ENCODE data around the gene MCOLN2.
A peak's percentile ranks its signal among the peaks of the same experiment; 100 is the strongest.

The MCOLN2 gene

DNA sequence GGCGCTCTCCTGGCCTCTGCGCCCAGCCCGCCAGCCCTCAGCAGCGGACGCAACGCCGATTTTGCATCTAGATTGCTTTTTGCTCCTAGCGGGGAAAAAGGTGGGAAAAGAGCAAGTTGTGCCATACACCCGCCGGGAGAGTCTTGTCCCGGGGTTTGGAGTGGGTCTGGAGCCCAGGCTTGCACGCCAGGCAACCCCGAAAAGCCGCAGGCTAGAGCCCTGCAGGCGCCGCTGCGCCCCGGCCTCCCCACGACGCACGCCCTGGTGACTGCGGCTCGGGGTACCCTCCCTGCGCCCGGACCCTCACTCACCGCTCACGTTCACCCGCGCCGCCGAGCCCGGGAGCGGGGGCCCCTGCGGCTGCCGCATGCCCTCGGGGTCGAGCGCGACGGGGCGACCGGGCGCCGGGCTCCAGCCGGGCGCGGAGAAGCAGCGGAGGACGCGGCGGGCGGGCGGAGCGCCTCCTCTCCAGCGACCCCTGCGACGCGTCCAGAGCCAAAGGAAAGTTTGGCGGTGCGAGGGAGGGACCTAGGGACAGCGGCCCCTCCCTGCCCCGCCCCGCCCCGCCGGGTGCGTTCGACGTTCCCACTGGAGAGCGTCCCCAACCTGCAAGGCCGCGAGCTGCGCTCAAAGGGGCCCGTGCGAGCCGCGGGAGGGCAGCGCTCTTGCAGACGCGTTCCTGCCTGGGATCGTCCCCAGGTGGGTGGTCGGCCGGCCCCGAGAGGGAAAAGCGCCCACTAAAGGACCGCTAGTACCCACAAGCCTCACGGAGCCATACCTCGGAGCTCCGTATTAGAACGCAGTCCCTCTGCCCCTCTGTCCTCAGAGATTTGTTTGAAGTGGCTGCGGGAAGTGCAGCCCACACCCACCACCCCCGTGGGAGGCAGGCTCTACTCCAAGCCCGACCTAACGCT is 104.0 kb downstream of the MCOLN2 start, which contains the start of gene LPAR3:
Gene LPAR3 (minus strand): TSS at position 502 of the 914 bp plus-strand sequence. CDS start 27,086 bp downstream, outside the sequence.
- TF ChIP-seq, protein P1, sequence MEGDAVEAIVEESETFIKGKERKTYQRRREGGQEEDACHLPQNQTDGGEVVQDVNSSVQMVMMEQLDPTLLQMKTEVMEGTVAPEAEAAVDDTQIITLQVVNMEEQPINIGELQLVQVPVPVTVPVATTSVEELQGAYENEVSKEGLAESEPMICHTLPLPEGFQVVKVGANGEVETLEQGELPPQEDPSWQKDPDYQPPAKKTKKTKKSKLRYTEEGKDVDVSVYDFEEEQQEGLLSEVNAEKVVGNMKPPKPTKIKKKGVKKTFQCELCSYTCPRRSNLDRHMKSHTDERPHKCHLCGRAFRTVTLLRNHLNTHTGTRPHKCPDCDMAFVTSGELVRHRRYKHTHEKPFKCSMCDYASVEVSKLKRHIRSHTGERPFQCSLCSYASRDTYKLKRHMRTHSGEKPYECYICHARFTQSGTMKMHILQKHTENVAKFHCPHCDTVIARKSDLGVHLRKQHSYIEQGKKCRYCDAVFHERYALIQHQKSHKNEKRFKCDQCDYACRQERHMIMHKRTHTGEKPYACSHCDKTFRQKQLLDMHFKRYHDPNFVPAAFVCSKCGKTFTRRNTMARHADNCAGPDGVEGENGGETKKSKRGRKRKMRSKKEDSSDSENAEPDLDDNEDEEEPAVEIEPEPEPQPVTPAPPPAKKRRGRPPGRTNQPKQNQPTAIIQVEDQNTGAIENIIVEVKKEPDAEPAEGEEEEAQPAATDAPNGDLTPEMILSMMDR (conservative IDR thresholded peaks at IDR 0.05; ENCODE audit: control insufficient read depth, insufficient read depth, low read depth, low read length): no peak
- no peak for DNase-seq (ENCODE audit: low read depth)
- H3K4me3 ChIP-seq (ENCODE audit: control insufficient read depth, low read depth, low read length): peak within 1 kb of the TSS; percentile 12

DNA sequence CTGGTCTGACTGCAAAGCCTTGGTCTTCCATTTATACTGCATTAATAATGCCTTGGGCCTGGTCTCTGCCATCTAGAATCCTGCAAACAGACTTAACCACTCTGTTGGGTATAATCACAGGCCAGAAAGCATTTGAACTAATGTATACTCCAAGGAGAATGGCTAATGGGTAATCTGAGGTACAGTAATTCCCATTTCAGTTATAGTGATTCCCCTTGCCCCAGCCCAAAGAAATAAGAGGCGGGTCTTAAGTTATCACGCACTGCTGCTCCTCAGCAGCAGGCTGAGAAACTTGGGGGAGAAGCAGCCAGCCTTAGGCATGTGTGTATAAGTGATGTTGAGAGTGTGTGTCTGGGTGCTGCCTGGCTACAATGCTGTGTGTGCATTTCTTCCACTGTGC is 106.3 kb downstream of the MCOLN2 start:
- TF ChIP-seq, protein P1 (conservative IDR thresholded peaks at IDR 0.05; ENCODE audit: control insufficient read depth, insufficient read depth, low read depth, low read length): no peak
- DNase-seq (ENCODE audit: low read depth): no peak

DNA sequence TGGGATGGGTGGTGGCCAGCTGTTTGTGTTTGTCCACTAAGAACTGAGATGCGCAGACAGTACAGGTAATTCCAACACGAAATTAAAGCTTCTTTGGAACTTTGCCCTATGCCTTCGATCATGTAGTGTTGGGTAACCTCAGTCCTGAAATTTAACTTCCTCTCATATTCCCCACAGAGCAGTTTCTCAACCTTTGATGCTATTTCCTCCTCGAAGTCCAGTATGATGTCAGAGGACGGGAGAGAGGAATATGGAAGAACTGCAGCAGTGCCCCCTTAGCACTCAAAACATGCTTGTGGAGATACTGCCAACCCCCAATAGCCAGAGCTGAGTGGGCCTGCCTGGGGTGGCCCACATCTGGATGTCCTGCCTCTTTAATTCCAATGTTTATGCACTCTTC is 107.5 kb downstream of the MCOLN2 start:
- TF ChIP-seq, protein P1 (conservative IDR thresholded peaks at IDR 0.05; ENCODE audit: control insufficient read depth, insufficient read depth, low read depth, low read length): no peak
- DNase-seq (ENCODE audit: low read depth): peak; percentile 34
- H3K4me3 ChIP-seq (ENCODE audit: control insufficient read depth, low read depth, low read length): no peak overlapping the region

More for the DNA sequence above, 106.3 kb downstream of the MCOLN2 start:
- no peak overlapping the region for H3K4me3 ChIP-seq (ENCODE audit: control insufficient read depth, low read depth, low read length)

- no peak overlapping the region for H3K4me3 ChIP-seq (ENCODE audit: control insufficient read depth, low read depth, low read length)
- TF ChIP-seq, protein P1 (conservative IDR thresholded peaks at IDR 0.05; ENCODE audit: control insufficient read depth, insufficient read depth, low read depth, low read length): no peak
- no peak for DNase-seq (ENCODE audit: low read depth)
These were observed 108.2 kb downstream of the MCOLN2 start for GRCh38 chr1:84888753-84889152.

GRCh38 chr1:84887261-84887934 is 109.5 kb downstream of the MCOLN2 start:
- TF ChIP-seq, protein P1 (conservative IDR thresholded peaks at IDR 0.05; ENCODE audit: control insufficient read depth, insufficient read depth, low read depth, low read length): no peak
- DNase-seq (ENCODE audit: low read depth): peak; percentile 74
- no peak overlapping the region for H3K4me3 ChIP-seq (ENCODE audit: control insufficient read depth, low read depth, low read length)

DNA sequence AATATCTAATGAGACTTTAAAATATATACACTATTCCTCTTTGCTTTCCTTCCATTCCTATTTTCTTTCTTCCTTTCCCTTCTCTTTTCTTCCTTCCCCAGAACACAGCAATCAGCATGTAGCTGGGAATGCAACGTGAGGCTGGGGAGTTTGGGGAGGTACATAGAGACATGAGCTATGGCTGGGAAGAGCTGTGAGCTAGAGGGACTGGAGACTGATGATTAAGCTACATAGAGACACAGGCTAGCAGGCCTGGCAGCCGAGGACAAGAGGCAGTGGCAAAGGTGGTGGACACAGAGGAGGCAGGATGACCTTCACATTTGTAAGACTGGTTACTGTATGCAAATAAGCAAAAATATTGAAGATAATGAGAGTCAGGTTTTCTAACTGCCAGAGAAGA is 111.4 kb downstream of the MCOLN2 start:
- no peak overlapping the region for H3K4me3 ChIP-seq (ENCODE audit: control insufficient read depth, low read depth, low read length)
- DNase-seq (ENCODE audit: low read depth): no peak
- TF ChIP-seq, protein P1 (conservative IDR thresholded peaks at IDR 0.05; ENCODE audit: control insufficient read depth, insufficient read depth, low read depth, low read length): no peak

Measured in fibroblast of mammary gland (primary cell).